HepG2 (cell line): ENCODE data around the gene DNAJC9. TPM values are rescaled to one million over a fixed set of nuclear protein-coding genes. Genes with fewer than 3 reads are reported as not detected.

Experiments
- ATF2 ChIP-seq: sonication (generic); formaldehyde crosslinking; IDR thresholded peaks from 2 replicates; pipeline ENCODE4 v1.4.0; 2020; ENCODE audit warnings: missing genetic modification reagents
- CENPBD1 ChIP-seq: sonication (generic); formaldehyde crosslinking; IDR thresholded peaks from 2 replicates; pipeline ENCODE4 v1.8.0; 2022; ENCODE audit warnings: missing genetic modification reagents, low read depth, mild to moderate bottlenecking, borderline replicate concordance
- DR1 ChIP-seq: sonication (generic); formaldehyde crosslinking; IDR thresholded peaks from 2 replicates; pipeline ENCODE4 v1.8.0; 2021; ENCODE audit warnings: mild to moderate bottlenecking, missing genetic modification reagents, inconsistent platforms
- HOMEZ ChIP-seq: IDR thresholded peaks from 2 replicates; pipeline ENCODE4 v1.6.1; 2016; ENCODE audit warnings: low read depth
- POLR2A ChIP-seq, 2 experiments: IDR thresholded peaks; 2 replicates each; pipeline ENCODE4 v1.6.1; 2011; ENCODE audit warnings: low read depth in 2 of 2, low read length in 2 of 2, mild to moderate bottlenecking in 1 of 2, moderate library complexity in 1 of 2; ENCODE audit not compliant: insufficient read depth in 1 of 2
- STAG1 ChIP-seq: sonication (generic); formaldehyde crosslinking; IDR thresholded peaks from 2 replicates; pipeline ENCODE4 v1.4.0; 2020; ENCODE audit warnings: missing genetic modification reagents
- SUZ12 ChIP-seq: fragments of 150-350 bp; IDR thresholded peaks from 2 replicates; pipeline ENCODE4 v1.6.1; 2014; ENCODE audit warnings: low read depth, low read length
- TGIF2 ChIP-seq: IDR thresholded peaks from 2 replicates; pipeline ENCODE4 v1.6.1; 2016; ENCODE audit warnings: control low read depth, missing compliant biosample characterization
- TIGD3 ChIP-seq: sonication (generic); formaldehyde crosslinking; IDR thresholded peaks from 2 replicates; pipeline ENCODE4 v1.5.1; 2020; ENCODE audit warnings: mild to moderate bottlenecking, missing genetic modification reagents, borderline replicate concordance
- TMF1 ChIP-seq: sonication (generic); formaldehyde crosslinking; IDR thresholded peaks from 2 replicates; pipeline ENCODE4 v1.8.1; 2022; ENCODE audit warnings: low read depth, missing genetic modification reagents
- ZBTB34 ChIP-seq: sonication (generic); formaldehyde crosslinking; IDR thresholded peaks from 2 replicates; pipeline ENCODE4 v1.8.0; 2022; ENCODE audit warnings: mild to moderate bottlenecking, missing genetic modification reagents
- ZHX2 ChIP-seq, 2 experiments: sonication (generic) in 1 of 2; formaldehyde crosslinking in 1 of 2; IDR thresholded peaks; 2 replicates each; pipeline versions ENCODE4 v1.6.1 to v1.9.0; 2014 to 2022; ENCODE audit warnings: antibody characterized with exemption in 1 of 2, borderline replicate concordance in 1 of 2, inconsistent platforms in 1 of 2, low read depth in 1 of 2, missing genetic modification reagents in 1 of 2
- ZNF282 ChIP-seq: fragments of 450-650 bp; IDR thresholded peaks from 2 replicates; pipeline ENCODE4 v1.6.1; 2018; ENCODE audit not compliant: partially characterized antibody
- ZNF737 ChIP-seq: sonication (generic); formaldehyde crosslinking; IDR thresholded peaks from 2 replicates; pipeline ENCODE4 v1.5.0; 2020; ENCODE audit warnings: missing genetic modification reagents, mild to moderate bottlenecking, borderline replicate concordance
- ZNF816 ChIP-seq: sonication (generic); formaldehyde crosslinking; IDR thresholded peaks from 2 replicates; pipeline ENCODE4 v1.8.0; 2022; ENCODE audit warnings: missing genetic modification reagents, mild to moderate bottlenecking, borderline replicate concordance
- polyA plus RNA-seq, 8 experiments: library from polyadenylated mRNA; depleted of rRNA in 3 of 8; stranded (reverse) in 7 of 8; unstranded in 1 of 8; fragments of >200 nt; fragmentation: Illumina TruSeq in 4 of 8; extraction: Trizol in 4 of 8; gene quantifications; 2 replicates each; pipeline versions ENCODE4 v1.2.1 to v1.2.3, GENCODE V29; 2011 to 2016; ENCODE audit warnings: low read depth in 4 of 8, missing spikeins in 1 of 8, mixed read lengths in 1 of 8; ENCODE audit not compliant: insufficient read depth in 1 of 8
- total RNA-seq, 5 experiments: library from RNA; depleted of rRNA; stranded (reverse); fragments of >200 nt; fragmentation: Illumina TruSeq; extraction: Trizol; gene quantifications; 2 replicates each; pipeline ENCODE4 v1.2.3, GENCODE V29; 2016; ENCODE audit warnings: low read depth in 1 of 5

Gene DNAJC9
- total and polyA plus RNA-seq, 2 of the 13 experiments (the other 11 are each of a cell fraction or from before 2014, with no cell fraction given): 15.9 to 60.3 TPM

GRCh38 chr10:73252445-73253224 lies 5.6 kb upstream of the DNAJC9 start, which contains the start of gene MRPS16 (continued):
- TF ChIP-seq ZHX2 (IDR thresholded peaks at IDR 0.05; ENCODE audit: low read depth) (peak; percentile 64; the same call in 1 of the 2 replicates), ZHX2 (CRISPR knock-in tag; IDR thresholded peaks at IDR 0.05; ENCODE audit: borderline replicate concordance) (no peak), CENPBD1 (no peak), ATF2 (peak; percentile 89), ZNF282 (no peak), ZNF816 (CRISPR knock-in tag) (peak; percentile 71; the same call in 1 of the 2 replicates), STAG1 (CRISPR knock-in tag) (no peak), HOMEZ (CRISPR knock-in tag) (peak; percentile 58; the same call in 1 of the 2 replicates), ZNF737 (CRISPR knock-in tag) (no peak; the same call in 1 of the 2 replicates), DR1 (CRISPR knock-in tag) (peak; percentile 89), POLR2A (IDR thresholded peaks at IDR 0.05; ENCODE audit: insufficient read depth in 1 of 2, low read depth in 2 of 2, low read length in 2 of 2) (peak; percentile 74 to 90), SUZ12 (peak; percentile 45), TGIF2 (CRISPR knock-in tag) (peak; percentile 67), TIGD3 (CRISPR knock-in tag) (no peak), TMF1 (CRISPR knock-in tag) (no peak), ZBTB34 (CRISPR knock-in tag) (no peak)
